Testis (tissue), 2 donors: ENCODE data around the gene RORB.

ENCODE experiments used
- CTCF ChIP-seq, 3 experiments: fragments of 450-650 bp in 2 of 3; fragments of 200-600 bp in 1 of 3; sonication (generic) in 1 of 3; IDR thresholded peaks; one replicate each; pipeline ENCODE4 v1.5.1; 2016 to 2019; ENCODE audit warnings: antibody characterized with exemption in 3 of 3, mild to moderate bottlenecking in 2 of 3, moderate library complexity in 1 of 3
- POLR2A ChIP-seq: fragments of 450-650 bp; IDR thresholded peaks from one replicate; pipeline ENCODE4 v1.6.1; 2017; ENCODE audit warnings: antibody characterized with exemption, mild to moderate bottlenecking, moderate library complexity

- TF ChIP-seq POLR2A (no peak), CTCF (IDR thresholded peaks at IDR 0.05) (no peak)
These were observed 20.1 kb downstream of the RORB start for GRCh38 chr9:74517188-74517587.
